HG03064 (cell line): ENCODE data around the gene SALL1.

Experiments used
- ATAC-seq: cut with Tn5 transposase; IDR thresholded peaks from one replicate; pipeline ENCODE4 v1.9.1; 2021; ENCODE audit warnings: low read depth; ENCODE audit not compliant: unreplicated experiment

The SALL1 gene

GRCh38 chr16:51143196-51143977 is 7.7 kb downstream of the SALL1 start:
- ATAC-seq = no peak

- ATAC-seq = no peak
These were observed 9.5 kb downstream of the SALL1 start for GRCh38 chr16:51141541-51141940.

- no peak for ATAC-seq
These were observed 10.0 kb downstream of the SALL1 start for GRCh38 chr16:51141106-51141505.

- no peak for ATAC-seq
These were observed 11.0 kb downstream of the SALL1 start for GRCh38 chr16:51140112-51140511.

GRCh38 chr16:51139568-51139967 is 11.5 kb downstream of the SALL1 start:
- ATAC-seq = no peak

GRCh38 chr16:51138178-51138577 is 12.9 kb downstream of the SALL1 start:
- no peak for ATAC-seq

- ATAC-seq = no peak
These were observed 14.0 kb downstream of the SALL1 start for GRCh38 chr16:51137097-51137496.

GRCh38 chr16:51134876-51135275 is 16.2 kb downstream of the SALL1 start:
- no peak for ATAC-seq

- no peak for ATAC-seq
These were observed 16.7 kb downstream of the SALL1 start for GRCh38 chr16:51134269-51134812.

- ATAC-seq = no peak
These were observed 17.4 kb downstream of the SALL1 start for GRCh38 chr16:51133688-51134087.

GRCh38 chr16:51133183-51133582 is 17.9 kb downstream of the SALL1 start:
- ATAC-seq = no peak

- no peak for ATAC-seq
These were observed 18.5 kb downstream of the SALL1 start for GRCh38 chr16:51132490-51133115.

- no peak for ATAC-seq
These were observed 19.5 kb downstream of the SALL1 start for GRCh38 chr16:51131619-51132018.

GRCh38 chr16:51129105-51129504 is 22.0 kb downstream of the SALL1 start:
- no peak for ATAC-seq

- ATAC-seq = no peak
These were observed 25.1 kb downstream of the SALL1 start for GRCh38 chr16:51125992-51126391.

GRCh38 chr16:51124896-51125295 is 26.2 kb downstream of the SALL1 start:
- ATAC-seq = no peak

GRCh38 chr16:51121850-51122249 is 29.2 kb downstream of the SALL1 start:
- no peak for ATAC-seq

- ATAC-seq = no peak
These were observed 30.2 kb downstream of the SALL1 start for GRCh38 chr16:51120730-51121347.

GRCh38 chr16:51119973-51120729 is 30.9 kb downstream of the SALL1 start:
- no peak for ATAC-seq

GRCh38 chr16:51119556-51119955 is 31.5 kb downstream of the SALL1 start:
- ATAC-seq = no peak

GRCh38 chr16:51116353-51116752 is 34.7 kb downstream of the SALL1 start:
- ATAC-seq = no peak
